GM21381 (cell line): ENCODE results near the gene SEPTIN2.
A peak's percentile ranks its signal among the peaks of the same experiment; 100 is the strongest.
"Not testable (repeated sequence)": the region's sequence is repeated elsewhere in the genome, so short reads cannot be mapped to it uniquely, and the experiment has no call there.

Experiments used
- ATAC-seq: cut with Tn5 transposase; IDR thresholded peaks from one replicate; pipeline ENCODE4 v1.9.1; 2021; ENCODE audit warnings: mild to moderate bottlenecking, moderate library complexity; ENCODE audit not compliant: unreplicated experiment

The SEPTIN2 gene

DNA sequence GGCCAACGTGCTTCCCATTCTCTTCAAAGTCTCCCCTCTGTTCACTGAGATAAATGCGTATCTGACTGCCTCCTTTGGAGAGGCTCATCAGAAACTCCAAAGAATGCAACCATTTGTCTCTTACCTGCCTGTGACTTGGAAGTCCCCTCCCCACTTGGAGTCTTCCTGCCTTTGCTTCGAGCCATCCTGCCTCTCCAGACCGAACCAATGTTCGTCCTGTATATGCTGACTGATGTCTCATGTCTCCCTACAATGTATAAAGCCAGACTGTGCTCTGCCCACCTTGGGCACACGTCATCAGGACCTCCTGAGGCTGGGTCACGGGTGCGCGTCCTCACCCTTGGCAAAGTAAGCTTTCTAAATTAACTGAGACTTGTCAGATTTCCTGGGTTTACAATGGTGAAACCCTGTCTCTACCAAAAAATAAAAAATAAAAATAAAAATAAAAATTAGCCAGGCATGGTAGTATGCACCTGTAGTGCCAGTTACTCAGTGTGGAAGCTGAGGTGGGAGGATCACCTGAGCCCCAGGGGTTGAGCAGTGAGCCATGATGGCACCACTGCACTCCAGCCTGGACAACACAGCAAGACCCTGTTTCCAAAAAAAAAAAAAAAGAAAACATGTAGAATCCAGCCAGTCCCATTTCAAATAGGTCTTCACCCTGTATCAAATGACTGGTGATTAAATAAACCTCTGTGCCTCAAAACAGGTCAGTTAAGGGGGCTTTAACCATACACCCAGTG lies 29.2 kb upstream of the SEPTIN2 start:
- no peak for ATAC-seq

DNA sequence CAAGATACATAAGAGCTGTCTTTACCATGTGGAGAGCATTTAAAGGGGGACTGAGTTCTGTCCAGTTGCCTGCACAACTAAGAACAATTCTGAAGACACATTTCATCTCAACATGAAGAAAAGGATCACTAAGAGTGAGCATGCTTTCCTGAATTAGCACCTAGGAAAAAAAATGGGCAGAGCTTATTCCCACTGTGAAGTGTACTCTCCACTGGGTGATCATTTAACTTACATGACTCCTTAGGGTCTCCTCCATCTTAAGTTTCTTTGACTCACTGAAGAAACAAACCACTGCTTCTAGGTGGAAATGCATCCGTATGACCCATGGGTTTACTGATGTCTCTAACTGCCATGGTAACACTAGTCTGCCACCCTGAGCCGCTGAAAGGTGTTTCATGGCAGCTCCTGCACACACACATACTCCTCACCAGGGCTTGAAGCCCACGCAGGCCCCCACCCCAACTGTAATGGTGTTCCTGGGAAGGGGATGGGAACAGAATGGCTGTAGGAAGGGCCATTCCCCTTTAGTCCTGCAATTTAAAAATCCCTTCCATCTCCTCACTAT lies 27.3 kb upstream of the SEPTIN2 start:
- ATAC-seq: no peak

DNA sequence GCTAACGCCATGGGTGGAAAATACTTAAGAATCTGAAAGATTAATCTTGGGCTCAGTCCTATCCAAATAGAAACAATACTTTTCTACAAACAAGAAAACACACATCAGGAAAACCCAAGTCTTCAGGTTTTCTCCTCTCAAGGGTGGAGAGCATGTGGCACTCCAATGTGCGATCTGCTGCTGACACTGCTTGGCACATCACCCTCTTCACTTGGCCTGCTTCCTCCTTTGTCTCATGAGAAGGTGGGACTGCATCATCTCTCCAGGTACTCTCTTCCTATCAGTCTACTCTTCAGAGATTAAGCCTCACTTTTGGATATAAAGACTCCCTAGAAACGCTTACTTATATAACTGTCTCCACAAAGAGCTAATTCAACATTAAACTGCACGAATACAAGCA lies 26.7 kb upstream of the SEPTIN2 start:
- ATAC-seq: no peak

DNA sequence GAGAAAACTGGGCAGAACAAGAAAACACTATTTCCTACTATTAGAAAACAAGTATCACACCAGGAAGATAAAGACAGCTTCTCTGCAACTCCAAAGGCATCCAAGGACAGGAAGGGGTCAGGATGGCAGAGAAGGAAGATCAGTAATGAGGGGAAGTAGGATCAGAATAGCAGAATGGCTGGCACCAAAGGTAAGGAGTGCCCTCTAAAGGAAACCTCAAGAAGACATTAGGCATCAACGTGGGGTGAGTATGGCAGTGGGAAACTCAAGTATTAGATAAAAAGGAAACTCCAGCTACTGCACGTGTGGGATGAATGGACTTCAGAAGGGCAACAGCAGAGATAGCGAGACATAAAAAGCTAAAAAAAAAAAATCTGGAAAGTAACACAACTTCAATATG lies 26.1 kb upstream of the SEPTIN2 start:
- no peak for ATAC-seq

GRCh38 chr2:241291153-241291552 lies 24.6 kb upstream of the SEPTIN2 start:
- ATAC-seq: no peak

DNA sequence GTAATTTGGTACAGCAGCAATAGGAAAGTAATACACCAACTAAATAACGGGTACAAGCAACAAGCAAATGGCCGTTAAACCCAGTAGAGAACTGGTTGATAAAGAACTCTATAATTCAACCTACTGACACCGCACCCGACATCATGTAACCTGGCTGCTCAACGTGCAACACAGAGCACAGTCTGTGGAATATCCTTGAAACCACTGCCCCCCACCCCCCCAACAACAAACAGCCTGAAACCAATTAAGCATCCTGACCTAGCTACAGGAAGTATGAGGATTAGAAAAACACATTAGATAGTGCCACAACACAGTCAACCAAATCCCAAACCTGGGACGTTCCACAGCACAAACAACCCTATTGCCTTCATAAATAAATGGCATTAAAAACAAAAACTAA lies 23.7 kb upstream of the SEPTIN2 start:
- ATAC-seq: no peak

- not testable (repeated sequence) for ATAC-seq
Measured at GRCh38 chr2:241293378-241293797, 22.3 kb upstream of the SEPTIN2 start.

GRCh38 chr2:241295326-241296095 lies 20.2 kb upstream of the SEPTIN2 start:
- no peak for ATAC-seq

- no peak for ATAC-seq
Measured at GRCh38 chr2:241296767-241297166, 19.0 kb upstream of the SEPTIN2 start.

DNA sequence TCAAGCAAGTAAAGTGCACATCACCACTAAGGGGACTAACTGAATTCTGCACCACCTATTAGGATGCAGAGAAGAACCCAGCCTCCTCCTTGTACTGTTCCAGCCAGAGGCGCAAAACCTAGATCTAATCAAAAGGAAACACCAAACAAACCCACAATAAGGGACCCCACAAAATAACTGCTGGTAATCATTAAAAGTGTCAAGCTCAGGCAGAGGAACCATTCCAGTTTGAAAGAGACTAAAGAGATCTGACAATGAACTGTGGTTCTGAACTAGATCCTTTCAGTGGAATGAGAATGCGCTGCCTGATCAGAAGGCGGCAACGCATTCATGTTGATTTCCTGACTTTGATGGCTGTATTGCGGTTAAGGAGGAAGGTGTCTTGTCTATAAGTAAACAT lies 17.1 kb upstream of the SEPTIN2 start:
- ATAC-seq: no peak

- no peak for ATAC-seq
Measured at GRCh38 chr2:241300000-241300399, 15.7 kb upstream of the SEPTIN2 start.

DNA sequence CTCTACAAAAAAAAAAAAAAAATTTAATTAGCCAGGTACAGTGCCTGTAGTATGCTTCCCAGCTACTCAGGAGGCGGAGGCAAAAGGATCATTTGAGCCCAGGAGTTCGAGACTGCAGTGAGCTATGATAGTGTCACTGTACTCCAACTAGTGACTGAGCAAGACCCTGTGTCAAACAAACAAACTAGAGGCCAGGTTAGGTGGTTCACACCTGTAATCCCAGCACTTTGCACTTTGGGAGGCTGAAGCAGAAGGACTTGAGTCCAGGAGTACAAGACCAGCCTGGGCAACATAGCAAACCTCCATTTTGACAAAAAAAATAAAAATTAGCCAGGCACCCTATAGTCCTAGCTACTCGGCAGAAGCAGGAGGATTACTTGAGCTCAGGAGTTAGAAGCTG lies 13.6 kb upstream of the SEPTIN2 start:
- no peak for ATAC-seq

GRCh38 chr2:241302759-241303651 lies 12.7 kb upstream of the SEPTIN2 start:
- ATAC-seq: no peak

GRCh38 chr2:241304039-241304670 lies 11.6 kb upstream of the SEPTIN2 start:
- no peak for ATAC-seq

- ATAC-seq: no peak
Measured at GRCh38 chr2:241307055-241307454, 8.7 kb upstream of the SEPTIN2 start.

- no peak for ATAC-seq
Measured at GRCh38 chr2:241308267-241308666, 7.5 kb upstream of the SEPTIN2 start.

DNA sequence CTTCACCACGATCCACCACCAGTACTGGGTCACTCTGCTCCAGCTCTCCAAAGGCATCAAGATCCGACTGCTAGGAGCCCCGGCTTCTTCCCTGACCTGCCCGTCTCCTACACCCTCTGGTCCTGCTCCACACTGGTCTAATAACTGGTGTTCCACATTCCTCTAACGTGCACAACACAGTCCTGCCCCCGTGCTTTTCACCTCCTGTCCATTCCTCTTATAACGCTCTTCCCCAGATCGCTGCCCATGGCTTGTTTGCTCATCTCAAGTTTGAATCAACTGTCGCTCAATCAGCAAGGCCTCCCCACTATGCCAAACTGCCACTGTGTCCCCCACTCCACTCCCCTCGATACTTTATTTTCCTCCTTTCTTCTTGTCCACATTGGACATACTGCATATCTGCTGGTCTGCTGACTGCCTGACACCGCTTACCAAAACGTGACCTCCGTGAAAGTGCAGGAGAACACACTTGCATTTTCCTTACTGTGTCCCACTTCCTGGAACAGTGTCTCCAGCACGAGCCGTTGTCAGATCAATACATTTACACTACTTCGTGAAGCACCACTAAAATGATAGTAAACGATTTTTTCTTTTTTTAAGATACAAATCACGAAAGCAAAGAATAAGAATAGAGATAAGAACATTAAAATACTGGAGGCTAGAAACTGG lies 6.8 kb upstream of the SEPTIN2 start:
- no peak for ATAC-seq

DNA sequence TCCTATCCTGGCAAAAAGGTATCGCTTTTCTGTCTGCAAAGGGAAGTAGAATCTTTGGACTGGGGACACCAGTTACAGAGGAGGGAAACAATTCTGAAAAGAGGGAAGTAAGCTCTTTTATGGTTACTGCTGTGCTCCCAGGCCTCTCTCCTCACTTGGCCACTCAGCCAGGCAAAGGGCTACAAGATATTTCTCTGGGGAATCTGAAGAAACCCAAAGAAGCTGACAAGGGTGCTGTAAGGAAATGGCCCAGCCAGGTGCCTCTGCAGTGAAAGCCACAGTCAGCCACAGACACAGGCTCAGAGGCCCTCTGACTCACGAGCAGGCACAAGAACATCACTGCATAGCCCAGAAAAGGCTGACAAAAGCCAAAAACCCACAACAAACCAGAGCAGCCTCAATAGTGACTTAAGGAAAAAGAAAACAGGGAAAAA lies 6.0 kb upstream of the SEPTIN2 start:
- ATAC-seq: peak; percentile 50

DNA sequence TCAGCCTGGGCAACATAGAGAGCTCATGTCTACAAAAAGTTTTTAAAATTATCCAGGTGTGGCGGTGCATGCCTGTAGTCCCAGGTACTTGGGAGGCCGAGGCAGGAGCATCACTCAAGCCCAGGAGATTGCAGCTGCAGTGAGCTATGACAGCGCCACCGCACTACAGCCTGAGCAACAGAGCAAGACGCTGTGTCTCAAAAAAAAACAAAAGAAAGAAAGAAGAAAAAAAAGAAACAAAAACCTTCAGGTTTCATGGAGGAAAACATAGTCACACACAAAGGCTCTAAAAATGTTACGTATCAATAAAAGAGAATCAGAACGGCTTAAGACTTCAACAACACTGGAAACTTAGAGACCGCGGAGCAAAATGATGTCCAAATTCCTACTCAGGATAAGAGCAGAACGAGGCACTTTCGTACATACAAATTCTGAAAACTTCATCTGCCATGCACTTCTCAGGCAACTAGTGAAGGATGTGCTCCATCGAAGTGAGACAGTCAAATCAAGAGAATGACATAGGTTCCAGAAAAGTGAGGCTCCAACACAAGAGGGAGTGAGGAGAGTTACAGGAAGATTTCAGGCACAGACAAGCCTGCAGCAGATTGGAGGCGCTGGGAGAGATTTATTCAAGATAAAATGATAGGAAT lies 4.7 kb upstream of the SEPTIN2 start:
- no peak for ATAC-seq
